HepG2 (cell line): Measurements from ENCODE around the gene AMTN. TPM values are rescaled to one million over a fixed set of nuclear protein-coding genes. Genes with fewer than 3 reads are reported as not detected.
A peak's percentile ranks its signal among the peaks of the same experiment; 100 is the strongest.

Experiments
- ATAC-seq: fragments of 200-7000 bp; cut with Tn5 transposase; 3 replicates; pipeline ENCODE4 v1.9.1; 2020; ENCODE audit warnings: mild to moderate bottlenecking, moderate library complexity
- BruUV-seq: library from RNA; stranded (reverse); fragments of 400-500 nt; replicated peaks from 2 replicates; lab custom pipeline; 2021; lab: Mats Ljungman, UMichigan
- CTCF ChIA-PET: fragments of 300-600 bp; formaldehyde crosslinking; extraction: SDS; loops from one replicate; lab custom pipeline; 2021; ENCODE audit warnings: low total read pairs, inconsistent platforms, low intra/inter-chr PET ratio; lab: Yijun Ruan, JAX
- POLR2A ChIA-PET: fragments of 350-600 bp; sonication (Branson Sonifier 250); formaldehyde crosslinking; loops from one replicate; lab custom pipeline; 2020; ENCODE audit warnings: antibody characterized with exemption, inconsistent platforms; lab: Yijun Ruan, JAX
- DNase-seq: peaks from one replicate; pipeline ENCODE4 v3.0.0-alpha.2; 2015; ENCODE audit warnings: low spot score
- FAIRE-seq: peaks from 3 replicates; lab custom pipeline; 2011; peaks lifted over from hg19 to GRCh38; lab: Jason Lieb, UNC
- H2AFZ ChIP-seq: one replicate; pipeline ENCODE4 v1.6.1; 2011; ENCODE audit warnings: low read length, inconsistent platforms
- H3K27ac ChIP-seq: fragments of 300-600 bp; 3 replicates; pipeline ENCODE4 v1.8.0; 2011; ENCODE audit warnings: mixed run types, mild to moderate bottlenecking, mixed read lengths, low read length, inconsistent platforms; ENCODE audit not compliant: insufficient read depth; ENCODE audit errors: extremely low read length
- H3K27me3 ChIP-seq, 2 experiments: fragments of 200-600 bp in 1 of 2; 2 replicates in 1 of 2; 3 replicates in 1 of 2; pipeline versions ENCODE4 v1.6.0 to v1.8.0; 2011; ENCODE audit warnings: low read length in 2 of 2, mild to moderate bottlenecking in 2 of 2, moderate library complexity in 2 of 2, inconsistent platforms in 1 of 2; ENCODE audit not compliant: insufficient read depth in 2 of 2, control insufficient read depth in 1 of 2
- H3K36me3 ChIP-seq, 2 experiments: fragments of 200-600 bp in 1 of 2; replicated peaks in 1 of 2; 2 replicates in 1 of 2; 3 replicates in 1 of 2; pipeline versions ENCODE4 v1.5.1 to v1.8.0; 2011; ENCODE audit warnings: low read length in 2 of 2, inconsistent platforms in 1 of 2; ENCODE audit not compliant: insufficient read depth in 2 of 2, control insufficient read depth in 1 of 2
- H3K4me1 ChIP-seq: 2 replicates; pipeline ENCODE4 v1.5.1; 2012; ENCODE audit warnings: low read length, inconsistent platforms; ENCODE audit not compliant: insufficient read depth
- H3K4me2 ChIP-seq: 2 replicates; pipeline ENCODE4 v1.6.0; 2011; ENCODE audit warnings: low read depth, low read length, inconsistent platforms
- H3K4me3 ChIP-seq, 3 experiments: fragments of 200-600 bp in 1 of 3; sonication (generic), shearing (Covaris generic) in 1 of 3; replicated peaks in 1 of 3; 2 replicates each; pipeline ENCODE4 v1.5.1; 2011 to 2016; ENCODE audit warnings: low read length in 3 of 3, inconsistent platforms in 2 of 3, low read depth in 2 of 3, mild to moderate bottlenecking in 2 of 3, control low read depth in 1 of 3, mixed read lengths in 1 of 3; ENCODE audit not compliant: insufficient read depth in 1 of 3
- H3K79me2 ChIP-seq: one replicate; pipeline ENCODE4 v1.6.1; 2011; ENCODE audit warnings: low read length, inconsistent platforms; ENCODE audit not compliant: insufficient read depth
- H3K9ac ChIP-seq: 2 replicates; pipeline ENCODE4 v1.6.0; 2011; ENCODE audit warnings: mild to moderate bottlenecking, low read depth, low read length, inconsistent platforms; ENCODE audit not compliant: insufficient read depth
- H3K9me3 ChIP-seq: 2 replicates; pipeline ENCODE4 v1.5.1; 2012; ENCODE audit warnings: mild to moderate bottlenecking, low read length
- H4K20me1 ChIP-seq: 2 replicates; pipeline ENCODE4 v1.6.0; 2011; ENCODE audit warnings: inconsistent platforms, mild to moderate bottlenecking, low read length, moderate library complexity; ENCODE audit not compliant: insufficient read depth
- BCL6 ChIP-seq: IDR thresholded peaks from 2 replicates; pipeline ENCODE4 v1.6.1; 2016; ENCODE audit warnings: missing genetic modification reagents, missing compliant biosample characterization
- ISL2 ChIP-seq: sonication (generic); formaldehyde crosslinking; IDR thresholded peaks from 2 replicates; pipeline ENCODE4 v1.5.0; 2020; ENCODE audit warnings: missing genetic modification reagents
- KDM6A ChIP-seq: IDR thresholded peaks from 2 replicates; pipeline ENCODE4 v1.6.1; 2016; ENCODE audit warnings: low read depth
- KLF16 ChIP-seq, 2 experiments: sonication (generic) in 1 of 2; formaldehyde crosslinking in 1 of 2; IDR thresholded peaks; 2 replicates each; pipeline versions ENCODE4 v1.6.1 to v1.8.0; 2016 to 2023; ENCODE audit warnings: missing genetic modification reagents in 2 of 2, missing compliant biosample characterization in 1 of 2
- MEIS1 ChIP-seq: sonication (generic); formaldehyde crosslinking; IDR thresholded peaks from 2 replicates; pipeline ENCODE4 v1.9.0; 2021; ENCODE audit warnings: mild to moderate bottlenecking, missing genetic modification reagents, moderate library complexity, borderline replicate concordance
- PBX2 ChIP-seq: IDR thresholded peaks from 2 replicates; pipeline ENCODE4 v1.6.1; 2016; ENCODE audit warnings: control low read depth
- RAD21 ChIP-seq: fragments of 450-650 bp; formaldehyde crosslinking; IDR thresholded peaks from 2 replicates; pipeline ENCODE4 v1.5.0; 2020; ENCODE audit warnings: mild to moderate bottlenecking
- SMAD1 ChIP-seq: sonication (generic); formaldehyde crosslinking; IDR thresholded peaks from 2 replicates; pipeline ENCODE4 v1.4.0; 2020; ENCODE audit warnings: missing genetic modification reagents, low read depth, mild to moderate bottlenecking, borderline replicate concordance
- SP4 ChIP-seq: sonication (generic); formaldehyde crosslinking; IDR thresholded peaks from 2 replicates; pipeline ENCODE4 v1.8.1; 2023; ENCODE audit warnings: mild to moderate bottlenecking, missing genetic modification reagents
- SRF ChIP-seq: IDR thresholded peaks from 2 replicates; pipeline ENCODE4 v1.6.1; 2011; ENCODE audit warnings: mild to moderate bottlenecking, low read depth, low read length, moderate library complexity
- STAG1 ChIP-seq: sonication (generic); formaldehyde crosslinking; IDR thresholded peaks from 2 replicates; pipeline ENCODE4 v1.4.0; 2020; ENCODE audit warnings: missing genetic modification reagents
- TRIM22 ChIP-seq: fragments of 450-650 bp; IDR thresholded peaks from 2 replicates; pipeline ENCODE4 v1.6.1; 2017
- TRIM24 ChIP-seq: sonication (generic); formaldehyde crosslinking; IDR thresholded peaks from 2 replicates; pipeline ENCODE4 v1.8.0; 2022; ENCODE audit warnings: mild to moderate bottlenecking, missing genetic modification reagents
- ZNF382 ChIP-seq: sonication (generic); formaldehyde crosslinking; IDR thresholded peaks from 2 replicates; pipeline ENCODE4 v1.5.0; 2020; ENCODE audit warnings: missing genetic modification reagents, mild to moderate bottlenecking, borderline replicate concordance
- WGBS: methylation state at CpG from one replicate; pipeline ENCODE4 v1.1.6; 2017; ENCODE audit warnings: low lambda C conversion rate; 5-methylcytosine and 5-hydroxymethylcytosine counted together
- in situ Hi-C: cut with HindIII; loops from 2 replicates; pipeline ENCODE4 v1.10.0; 2017; ENCODE audit warnings: low pct_unique_long_range_greater_than_20kb; ENCODE audit not compliant: extremely low pct_ligation_motif_present
- intact Hi-C: fragments of 100-400 bp; cut with micrococcal nuclease; formaldehyde crosslinking; loops from one replicate; pipeline ENCODE4 v1.10.0; 2022; ENCODE audit not compliant: unreplicated experiment
- polyA plus RNA-seq, 8 experiments: library from polyadenylated mRNA; depleted of rRNA in 3 of 8; stranded (reverse) in 7 of 8; unstranded in 1 of 8; fragments of >200 nt; fragmentation: Illumina TruSeq in 4 of 8; extraction: Trizol in 4 of 8; gene quantifications; 2 replicates each; pipeline versions ENCODE4 v1.2.1 to v1.2.3, GENCODE V29; 2011 to 2016; ENCODE audit warnings: low read depth in 4 of 8, missing spikeins in 1 of 8, mixed read lengths in 1 of 8; ENCODE audit not compliant: insufficient read depth in 1 of 8
- total RNA-seq, 5 experiments: library from RNA; depleted of rRNA; stranded (reverse); fragments of >200 nt; fragmentation: Illumina TruSeq; extraction: Trizol; gene quantifications; 2 replicates each; pipeline ENCODE4 v1.2.3, GENCODE V29; 2016; ENCODE audit warnings: low read depth in 1 of 5

Gene AMTN
- total and polyA plus RNA-seq, 2 of the 13 experiments (the other 11 are each of a cell fraction or from before 2014, with no cell fraction given): 0.15 TPM; not detected in 1

- H3K9ac ChIP-seq: no peak overlapping the region
- H3K4me2 ChIP-seq: no peak overlapping the region
- TF ChIP-seq ZNF382 (no peak), PBX2 (CRISPR knock-in tag) (no peak), SMAD1 (no peak), RAD21 (CRISPR knock-in tag) (no peak)
- POLR2A ChIA-PET: no interaction called here
- no peaks in the 10 kb centered on the region for H3K27me3 ChIP-seq
- no peaks in the 10 kb centered on the region for H3K36me3 ChIP-seq
- no peak for DNase-seq
- H2AFZ ChIP-seq: no peak overlapping the region
- no peak for ATAC-seq
- BruUV-seq: no TSS peak
- H4K20me1 ChIP-seq: no peaks in the 10 kb centered on the region
- no peaks in the 10 kb centered on the region for H3K4me1 ChIP-seq
- intact Hi-C loops: loop anchor here (1.0 to 5.0 kb wide), 6 partner anchors 322 to 815 kb away; no protein-coding TSS in a partner anchor
- H3K79me2 ChIP-seq: no peaks in the 10 kb centered on the region
- H3K4me3 ChIP-seq: no peak overlapping the region
- 64% methylated on average over 4 of the region's 4 CpGs for WGBS
- CTCF ChIA-PET: interaction anchor here (1.1 to 2.0 kb wide), 2 partner anchors 608 to 815 kb away, joined by 4 to 15 read pairs; no protein-coding TSS in a partner anchor
- H3K27ac ChIP-seq: no peak overlapping the region
- no peaks in the 10 kb centered on the region for H3K9me3 ChIP-seq
- in situ Hi-C loops: loop anchor here (5.0 to 25.0 kb wide), 2 partner anchors 607 to 817 kb away; no protein-coding TSS in a partner anchor
- no peak for FAIRE-seq
These were observed 13.6 kb upstream of the AMTN start for GRCh38 chr4:70504733-70505132.

GRCh38 chr4:70505151-70505748, 13.1 kb upstream of the AMTN start:
- intact Hi-C loops: loop anchor here (1.0 to 2.0 kb wide), 5 partner anchors 322 to 816 kb away; no protein-coding TSS in a partner anchor
- DNase-seq (peak; percentile 38), ATAC-seq (peak; percentile 85), FAIRE-seq (peak; percentile 76)
- no peaks in the 10 kb centered on the region for H3K4me1 ChIP-seq
- ChIA-PET CTCF (interaction anchor here (0.8 to 2.0 kb wide), 3 partner anchors 609 to 816 kb away, joined by 3 to 15 read pairs (median 4); no protein-coding TSS in a partner anchor), POLR2A (no interaction called here)
- H3K4me3 ChIP-seq: no peak overlapping the region
- H3K9me3 ChIP-seq: no peaks in the 10 kb centered on the region
- no peak overlapping the region for H3K27ac ChIP-seq
- 12% methylated on average over 7 of the region's 7 CpGs for WGBS
- in situ Hi-C loops: loop anchor here (5.0 to 25.0 kb wide), 2 partner anchors 608 to 818 kb away; no protein-coding TSS in a partner anchor
- no peaks in the 10 kb centered on the region for H4K20me1 ChIP-seq
- no peak overlapping the region for H2AFZ ChIP-seq
- H3K4me2 ChIP-seq: no peak overlapping the region
- no peaks in the 10 kb centered on the region for H3K79me2 ChIP-seq
- BruUV-seq: no TSS peak
- no peaks in the 10 kb centered on the region for H3K27me3 ChIP-seq
- no peak overlapping the region for H3K9ac ChIP-seq
- H3K36me3 ChIP-seq: no peaks in the 10 kb centered on the region
- 0 out of 2 replicates have a peak, but pooled peaks have one; percentile 45 for TF ChIP-seq ISL2 (CRISPR knock-in tag)
- 0 out of 2 replicates have a peak, but pooled peaks have one; percentile 27 for TF ChIP-seq SRF
- 0 out of 4 replicates have a peak, but pooled peaks of 1 of the 2 experiments have one; percentile 40 for TF ChIP-seq KLF16 (CRISPR knock-in tag; IDR thresholded peaks at IDR 0.05)
- TF ChIP-seq BCL6: peak; percentile 35
- TF ChIP-seq TRIM24 (CRISPR knock-in tag): no peak
- TF ChIP-seq KDM6A: no peak
- TF ChIP-seq SP4 (CRISPR knock-in tag): no peak
- no peak for TF ChIP-seq MEIS1
- TF ChIP-seq TRIM22: no peak
- peak; percentile 97 for TF ChIP-seq STAG1 (CRISPR knock-in tag)
